GM19043 (cell line): ENCODE data around the gene USP17L20.
"Not testable (repeated sequence)": the region's sequence is repeated elsewhere in the genome, so short reads cannot be mapped to it uniquely, and the experiment has no call there.

Experiments
- ATAC-seq: cut with Tn5 transposase; IDR thresholded peaks from one replicate; pipeline ENCODE4 v1.9.1; 2021; ENCODE audit warnings: low read depth; ENCODE audit not compliant: unreplicated experiment

USP17L20 gene

GRCh38 chr4:9257824-9258223, at the start of gene USP17L20:
TSS of gene USP17L20 (plus strand) at chr4:9258124. CDS start at chr4:9258124, 0 bp downstream.
- not testable (repeated sequence) for ATAC-seq

DNA sequence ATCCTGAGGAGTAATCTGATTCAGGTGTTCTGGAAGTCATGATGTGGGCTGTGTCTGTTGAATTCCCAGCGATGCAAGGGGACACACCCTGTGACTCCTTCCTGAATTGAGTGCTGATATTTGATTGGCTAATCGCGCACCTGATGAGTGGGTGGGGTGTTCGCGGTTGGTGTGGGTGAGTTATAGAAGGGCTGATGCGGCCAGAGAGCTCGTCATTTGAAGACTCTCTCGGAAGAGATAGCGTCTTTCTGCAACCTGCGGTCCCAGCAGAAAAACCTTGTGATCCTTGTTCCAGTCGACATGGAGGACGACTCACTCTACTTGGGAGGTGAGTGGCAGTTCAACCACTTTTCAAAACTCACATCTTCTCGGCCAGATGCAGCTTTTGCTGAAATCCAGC, 47.6 kb upstream of the USP17L20 start, which contains the start of gene USP17L10:
Gene USP17L10 (plus strand): TSS at position 301 of the 400 bp plus-strand sequence. CDS start 0 bp downstream, at position 301.
- ATAC-seq, result not testable (repeated sequence)

- ATAC-seq, result not testable (repeated sequence)
Observed at GRCh38 chr4:9214701-9215100, 43.2 kb upstream of the USP17L20 start.

- ATAC-seq, result not testable (repeated sequence)
Observed at GRCh38 chr4:9215105-9215504, 42.8 kb upstream of the USP17L20 start, which contains the start of gene USP17L11. TSS of gene USP17L11 (plus strand) at chr4:9215405. CDS start at chr4:9215405, 0 bp downstream.

GRCh38 chr4:9219852-9220251, 38.1 kb upstream of the USP17L20 start, which contains the start of gene USP17L12:
TSS of gene USP17L12 (plus strand) at chr4:9220152. CDS start at chr4:9220152, 0 bp downstream.
- ATAC-seq, result not testable (repeated sequence)

GRCh38 chr4:9224596-9224995, 33.3 kb upstream of the USP17L20 start, which contains the start of gene USP17L13:
TSS of gene USP17L13 (plus strand) at chr4:9224896. CDS start at chr4:9224896, 0 bp downstream.
- ATAC-seq, result not testable (repeated sequence)

DNA sequence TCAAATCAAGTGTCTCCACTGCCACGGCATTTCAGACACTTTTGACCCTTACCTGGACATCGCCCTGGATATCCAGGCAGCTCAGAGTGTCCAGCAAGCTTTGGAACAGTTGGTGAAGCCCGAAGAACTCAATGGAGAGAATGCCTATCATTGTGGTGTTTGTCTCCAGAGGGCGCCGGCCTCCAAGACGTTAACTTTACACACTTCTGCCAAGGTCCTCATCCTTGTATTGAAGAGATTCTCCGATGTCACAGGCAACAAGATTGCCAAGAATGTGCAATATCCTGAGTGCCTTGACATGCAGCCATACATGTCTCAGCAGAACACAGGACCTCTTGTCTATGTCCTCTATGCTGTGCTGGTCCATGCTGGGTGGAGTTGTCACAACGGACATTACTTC, 27.7 kb upstream of the USP17L20 start:
- not testable (repeated sequence) for ATAC-seq

- ATAC-seq, result not testable (repeated sequence)
Observed at GRCh38 chr4:9234085-9234484, 23.8 kb upstream of the USP17L20 start, which contains the start of gene USP17L15. TSS of gene USP17L15 (plus strand) at chr4:9234385. CDS start at chr4:9234385, 0 bp downstream.

GRCh38 chr4:9238461-9238860, 19.5 kb upstream of the USP17L20 start:
- ATAC-seq, result not testable (repeated sequence)

- ATAC-seq, result not testable (repeated sequence)
Observed at GRCh38 chr4:9243579-9243978, 14.3 kb upstream of the USP17L20 start, which contains the start of gene USP17L17. TSS of gene USP17L17 (plus strand) at chr4:9243879. CDS start at chr4:9243879, 0 bp downstream.

DNA sequence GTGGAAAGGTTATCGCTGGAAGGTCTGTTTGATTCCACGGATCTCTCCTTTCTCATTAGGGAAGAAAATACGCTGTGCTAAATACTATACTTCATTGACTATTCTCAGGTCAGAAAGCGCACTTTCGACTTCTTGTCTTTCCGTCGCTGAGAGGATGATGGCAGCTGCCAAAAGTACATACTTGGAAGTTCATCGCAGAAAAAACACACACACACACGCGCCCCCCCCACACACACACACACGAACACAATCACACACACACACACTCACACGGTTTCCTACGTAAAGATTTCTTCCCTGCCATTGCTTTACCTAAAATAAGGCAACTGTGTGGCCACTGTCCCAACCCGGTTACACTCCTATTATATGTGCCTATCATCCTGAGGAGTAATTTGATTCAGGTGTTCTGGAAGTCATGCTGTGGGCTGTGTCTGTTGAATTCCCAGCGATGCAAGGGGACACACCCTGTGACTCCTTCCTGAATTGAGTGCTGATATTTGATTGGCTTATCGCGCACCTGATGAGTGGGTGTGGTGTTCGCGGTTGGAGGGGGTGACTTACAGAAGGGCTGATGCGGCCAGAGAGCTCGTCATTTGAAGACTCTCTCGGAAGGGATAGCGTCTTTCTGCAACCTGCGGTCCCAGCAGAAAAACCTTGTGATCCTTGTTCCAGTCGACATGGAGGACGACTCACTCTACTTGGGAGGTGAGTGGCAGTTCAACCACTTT, 9.8 kb upstream of the USP17L20 start, which contains the start of gene USP17L18:
Gene USP17L18 (plus strand): TSS at position 678 of the 728 bp plus-strand sequence. CDS start 0 bp downstream, at position 678.
- not testable (repeated sequence) for ATAC-seq

DNA sequence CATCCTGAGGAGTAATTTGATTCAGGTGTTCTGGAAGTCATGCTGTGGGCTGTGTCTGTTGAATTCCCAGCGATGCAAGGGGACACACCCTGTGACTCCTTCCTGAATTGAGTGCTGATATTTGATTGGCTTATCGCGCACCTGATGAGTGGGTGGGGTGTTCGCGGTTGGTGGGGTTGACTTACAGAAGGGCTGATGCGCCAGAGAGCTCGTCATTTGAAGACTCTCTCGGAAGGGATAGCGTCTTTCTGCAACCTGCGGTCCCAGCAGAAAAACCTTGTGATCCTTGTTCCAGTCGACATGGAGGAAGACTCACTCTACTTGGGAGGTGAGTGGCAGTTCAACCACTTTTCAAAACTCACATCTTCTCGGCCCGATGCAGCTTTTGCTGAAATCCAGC, 4.8 kb upstream of the USP17L20 start, which contains the start of gene USP17L19:
Gene USP17L19 (plus strand): TSS at position 301 of the 400 bp plus-strand sequence. CDS start 0 bp downstream, at position 301.
- not testable (repeated sequence) for ATAC-seq

DNA sequence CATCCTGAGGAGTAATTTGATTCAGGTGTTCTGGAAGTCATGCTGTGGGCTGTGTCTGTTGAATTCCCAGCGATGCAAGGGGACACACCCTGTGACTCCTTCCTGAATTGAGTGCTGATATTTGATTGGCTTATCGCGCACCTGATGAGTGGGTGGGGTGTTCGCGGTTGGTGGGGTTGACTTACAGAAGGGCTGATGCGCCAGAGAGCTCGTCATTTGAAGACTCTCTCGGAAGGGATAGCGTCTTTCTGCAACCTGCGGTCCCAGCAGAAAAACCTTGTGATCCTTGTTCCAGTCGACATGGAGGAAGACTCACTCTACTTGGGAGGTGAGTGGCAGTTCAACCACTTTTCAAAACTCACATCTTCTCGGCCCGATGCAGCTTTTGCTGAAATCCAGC, 4.6 kb downstream of the USP17L20 start, which contains the start of gene USP17L21:
Gene USP17L21 (plus strand): TSS at position 301 of the 400 bp plus-strand sequence. CDS start 0 bp downstream, at position 301.
- ATAC-seq, result not testable (repeated sequence)

DNA sequence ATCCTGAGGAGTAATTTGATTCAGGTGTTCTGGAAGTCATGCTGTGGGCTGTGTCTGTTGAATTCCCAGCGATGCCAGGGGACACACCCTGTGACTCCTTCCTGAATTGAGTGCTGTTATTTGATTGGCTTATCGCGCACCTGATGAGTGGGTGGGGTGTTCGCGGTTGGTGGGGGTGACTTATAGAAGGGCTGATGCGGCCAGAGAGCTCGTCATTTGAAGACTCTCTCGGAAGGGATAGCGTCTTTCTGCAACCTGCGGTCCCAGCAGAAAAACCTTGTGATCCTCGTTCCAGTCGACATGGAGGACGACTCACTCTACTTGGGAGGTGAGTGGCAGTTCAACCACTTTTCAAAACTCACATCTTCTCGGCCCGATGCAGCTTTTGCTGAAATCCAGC, 9.4 kb downstream of the USP17L20 start, which contains the start of gene USP17L22:
Gene USP17L22 (plus strand): TSS at position 301 of the 400 bp plus-strand sequence. CDS start 0 bp downstream, at position 301.
- ATAC-seq, result not testable (repeated sequence)

GRCh38 chr4:9271719-9272118, 13.8 kb downstream of the USP17L20 start:
- ATAC-seq, result not testable (repeated sequence)
